GM23338 (cell line): ENCODE results near the gene KIAA0513. TPM values are rescaled to one million over a fixed set of nuclear protein-coding genes. Genes with fewer than 3 reads are reported as not detected.

Source experiments
- ATAC-seq: fragments of 200-7000 bp; cut with Tn5 transposase; 3 replicates; pipeline ENCODE4 v1.9.1; 2020
- DNase-seq: peaks from one replicate; pipeline ENCODE4 v3.0.0-alpha.2; 2015; ENCODE audit warnings: low spot score
- H2AFZ ChIP-seq: fragments of 200-600 bp; sonication (generic); 2 replicates; pipeline ENCODE4 v1.8.0; 2016; ENCODE audit warnings: antibody characterized with exemption, mild to moderate bottlenecking, moderate library complexity
- H3F3A ChIP-seq: fragments of 200-600 bp; sonication (generic); replicated peaks from 2 replicates; pipeline ENCODE4 v1.8.0; 2017; ENCODE audit warnings: antibody characterized with exemption, mixed run types, low read depth
- H3K27ac ChIP-seq: fragments of 200-600 bp; sonication (generic); 2 replicates; pipeline ENCODE4 v1.6.1; 2016; ENCODE audit warnings: low read depth
- H3K27me3 ChIP-seq: fragments of 200-600 bp; sonication (generic); 2 replicates; pipeline ENCODE4 v1.8.0; 2016; ENCODE audit warnings: mild to moderate bottlenecking, mixed run types, moderate library complexity; ENCODE audit not compliant: insufficient read depth
- H3K36me3 ChIP-seq: fragments of 200-600 bp; sonication (generic); 2 replicates; pipeline ENCODE4 v1.8.0; 2016; ENCODE audit warnings: mild to moderate bottlenecking; ENCODE audit not compliant: insufficient read depth
- H3K4me1 ChIP-seq: fragments of 200-600 bp; sonication (generic); 2 replicates; pipeline ENCODE4 v1.8.0; 2016; ENCODE audit warnings: mild to moderate bottlenecking, moderate library complexity; ENCODE audit not compliant: insufficient read depth
- H3K4me2 ChIP-seq: fragments of 200-600 bp; sonication (generic); 2 replicates; pipeline ENCODE4 v1.7.1; 2017; ENCODE audit warnings: mixed run types
- H3K4me3 ChIP-seq: fragments of 200-600 bp; sonication (generic); 2 replicates; pipeline ENCODE4 v1.6.1; 2016; ENCODE audit warnings: mixed run types
- H3K79me2 ChIP-seq: fragments of 200-600 bp; sonication (generic); replicated peaks from 2 replicates; pipeline ENCODE4 v1.8.0; 2017; ENCODE audit warnings: mild to moderate bottlenecking; ENCODE audit not compliant: insufficient read depth
- H3K9me2 ChIP-seq: fragments of 200-600 bp; sonication (generic); 2 replicates; pipeline ENCODE4 v1.8.0; 2017; ENCODE audit not compliant: insufficient read depth
- H4K20me1 ChIP-seq: fragments of 200-600 bp; sonication (generic); replicated peaks from 2 replicates; pipeline ENCODE4 v1.8.0; 2017; ENCODE audit warnings: mild to moderate bottlenecking; ENCODE audit not compliant: insufficient read depth
- H3K27ac Mint-ChIP-seq: 2 replicates; pipeline ENCODE4 v1.8.0; 2020; ENCODE audit warnings: inconsistent platforms, mild to moderate bottlenecking, moderate library complexity, mixed read lengths
- H3K27me3 Mint-ChIP-seq: 3 replicates; pipeline ENCODE4 v1.8.0; 2022; ENCODE audit warnings: low read depth, mild to moderate bottlenecking, moderate library complexity, mixed read lengths, inconsistent platforms; ENCODE audit not compliant: insufficient read depth, poor library complexity
- H3K36me3 Mint-ChIP-seq: 3 replicates; pipeline ENCODE4 v1.8.0; 2021; ENCODE audit warnings: low read depth, mild to moderate bottlenecking, inconsistent platforms, moderate library complexity, mixed read lengths
- H3K4me1 Mint-ChIP-seq: 3 replicates; pipeline ENCODE4 v1.8.0; 2020; ENCODE audit warnings: mild to moderate bottlenecking, inconsistent platforms, mixed read lengths
- H3K4me3 Mint-ChIP-seq: 3 replicates; pipeline ENCODE4 v1.8.0; 2021; ENCODE audit warnings: moderate library complexity, mild to moderate bottlenecking, inconsistent platforms, mixed read lengths
- H3K9me3 Mint-ChIP-seq: 3 replicates; pipeline ENCODE4 v1.8.0; 2020; ENCODE audit warnings: moderate library complexity, mild to moderate bottlenecking, inconsistent platforms, mixed read lengths
- CTCF ChIP-seq, 2 experiments: fragments of 200-600 bp in 1 of 2; sonication (generic) in 1 of 2; conservative IDR thresholded peaks; 2 replicates each; pipeline versions ENCODE4 v1.5.1 to v1.6.1; 2016 to 2017; ENCODE audit warnings: antibody characterized with exemption in 2 of 2, low read depth in 2 of 2, mild to moderate bottlenecking in 2 of 2, moderate library complexity in 1 of 2
- ETS1 ChIP-seq: IDR thresholded peaks from 2 replicates; pipeline ENCODE4 v1.6.1; 2016; ENCODE audit warnings: antibody characterized with exemption
- EZH2 ChIP-seq: fragments of 200-600 bp; sonication (generic); IDR thresholded peaks from one replicate; pipeline ENCODE4 v1.8.0; 2017; ENCODE audit warnings: antibody characterized with exemption, mild to moderate bottlenecking, low read depth; ENCODE audit not compliant: unreplicated experiment
- EZH2phosphoT487 ChIP-seq: fragments of 200-600 bp; sonication (generic); IDR thresholded peaks from one replicate; pipeline ENCODE4 v1.8.1; 2018; ENCODE audit warnings: antibody characterized with exemption; ENCODE audit not compliant: unreplicated experiment
- JUNB ChIP-seq: IDR thresholded peaks from one replicate; pipeline ENCODE4 v1.6.1; 2016; ENCODE audit warnings: antibody characterized with exemption; ENCODE audit not compliant: unreplicated experiment
- POLR2AphosphoS5 ChIP-seq: IDR thresholded peaks from 2 replicates; pipeline ENCODE4 v1.6.1; 2016; ENCODE audit warnings: antibody characterized with exemption, low read depth
- ZNF114 ChIP-seq: fragments of 250-450 bp; sonication (Bioruptor Pico); IDR thresholded peaks from 2 replicates; pipeline ENCODE4 v1.5.0; 2020; ENCODE audit warnings: mild to moderate bottlenecking, moderate library complexity
- polyA plus RNA-seq: library from polyadenylated mRNA; unstranded; fragments of >200 nt; fragmentation: Nextera tagmentation; extraction: Ambion mirVana; gene quantifications from 2 replicates; pipeline ENCODE4 v1.2.1, GENCODE V29; 2016
- total RNA-seq: library from RNA; depleted of rRNA; stranded (reverse); fragments of >200 nt; shearing (Covaris generic); gene quantifications from 2 replicates; pipeline ENCODE4 v1.2.3, GENCODE V29; 2014
- TF ChIP-seq, protein P1 (sequence below): fragments of 250-450 bp; sonication (Bioruptor Pico); IDR thresholded peaks from 2 replicates; pipeline ENCODE4 v1.5.0; 2020; ENCODE audit warnings: mild to moderate bottlenecking, moderate library complexity
- TF ChIP-seq, protein P2 (sequence below): IDR thresholded peaks from one replicate; pipeline ENCODE4 v1.6.1; 2018; ENCODE audit warnings: antibody characterized with exemption; ENCODE audit not compliant: unreplicated experiment

KIAA0513 gene
- total and polyA plus RNA-seq, 2 experiments from 2014 or later = 2.1 to 8.7 TPM

GRCh38 chr16:85045641-85046471 is 18.3 kb downstream of the KIAA0513 start (continued):
- TF ChIP-seq, protein P1, sequence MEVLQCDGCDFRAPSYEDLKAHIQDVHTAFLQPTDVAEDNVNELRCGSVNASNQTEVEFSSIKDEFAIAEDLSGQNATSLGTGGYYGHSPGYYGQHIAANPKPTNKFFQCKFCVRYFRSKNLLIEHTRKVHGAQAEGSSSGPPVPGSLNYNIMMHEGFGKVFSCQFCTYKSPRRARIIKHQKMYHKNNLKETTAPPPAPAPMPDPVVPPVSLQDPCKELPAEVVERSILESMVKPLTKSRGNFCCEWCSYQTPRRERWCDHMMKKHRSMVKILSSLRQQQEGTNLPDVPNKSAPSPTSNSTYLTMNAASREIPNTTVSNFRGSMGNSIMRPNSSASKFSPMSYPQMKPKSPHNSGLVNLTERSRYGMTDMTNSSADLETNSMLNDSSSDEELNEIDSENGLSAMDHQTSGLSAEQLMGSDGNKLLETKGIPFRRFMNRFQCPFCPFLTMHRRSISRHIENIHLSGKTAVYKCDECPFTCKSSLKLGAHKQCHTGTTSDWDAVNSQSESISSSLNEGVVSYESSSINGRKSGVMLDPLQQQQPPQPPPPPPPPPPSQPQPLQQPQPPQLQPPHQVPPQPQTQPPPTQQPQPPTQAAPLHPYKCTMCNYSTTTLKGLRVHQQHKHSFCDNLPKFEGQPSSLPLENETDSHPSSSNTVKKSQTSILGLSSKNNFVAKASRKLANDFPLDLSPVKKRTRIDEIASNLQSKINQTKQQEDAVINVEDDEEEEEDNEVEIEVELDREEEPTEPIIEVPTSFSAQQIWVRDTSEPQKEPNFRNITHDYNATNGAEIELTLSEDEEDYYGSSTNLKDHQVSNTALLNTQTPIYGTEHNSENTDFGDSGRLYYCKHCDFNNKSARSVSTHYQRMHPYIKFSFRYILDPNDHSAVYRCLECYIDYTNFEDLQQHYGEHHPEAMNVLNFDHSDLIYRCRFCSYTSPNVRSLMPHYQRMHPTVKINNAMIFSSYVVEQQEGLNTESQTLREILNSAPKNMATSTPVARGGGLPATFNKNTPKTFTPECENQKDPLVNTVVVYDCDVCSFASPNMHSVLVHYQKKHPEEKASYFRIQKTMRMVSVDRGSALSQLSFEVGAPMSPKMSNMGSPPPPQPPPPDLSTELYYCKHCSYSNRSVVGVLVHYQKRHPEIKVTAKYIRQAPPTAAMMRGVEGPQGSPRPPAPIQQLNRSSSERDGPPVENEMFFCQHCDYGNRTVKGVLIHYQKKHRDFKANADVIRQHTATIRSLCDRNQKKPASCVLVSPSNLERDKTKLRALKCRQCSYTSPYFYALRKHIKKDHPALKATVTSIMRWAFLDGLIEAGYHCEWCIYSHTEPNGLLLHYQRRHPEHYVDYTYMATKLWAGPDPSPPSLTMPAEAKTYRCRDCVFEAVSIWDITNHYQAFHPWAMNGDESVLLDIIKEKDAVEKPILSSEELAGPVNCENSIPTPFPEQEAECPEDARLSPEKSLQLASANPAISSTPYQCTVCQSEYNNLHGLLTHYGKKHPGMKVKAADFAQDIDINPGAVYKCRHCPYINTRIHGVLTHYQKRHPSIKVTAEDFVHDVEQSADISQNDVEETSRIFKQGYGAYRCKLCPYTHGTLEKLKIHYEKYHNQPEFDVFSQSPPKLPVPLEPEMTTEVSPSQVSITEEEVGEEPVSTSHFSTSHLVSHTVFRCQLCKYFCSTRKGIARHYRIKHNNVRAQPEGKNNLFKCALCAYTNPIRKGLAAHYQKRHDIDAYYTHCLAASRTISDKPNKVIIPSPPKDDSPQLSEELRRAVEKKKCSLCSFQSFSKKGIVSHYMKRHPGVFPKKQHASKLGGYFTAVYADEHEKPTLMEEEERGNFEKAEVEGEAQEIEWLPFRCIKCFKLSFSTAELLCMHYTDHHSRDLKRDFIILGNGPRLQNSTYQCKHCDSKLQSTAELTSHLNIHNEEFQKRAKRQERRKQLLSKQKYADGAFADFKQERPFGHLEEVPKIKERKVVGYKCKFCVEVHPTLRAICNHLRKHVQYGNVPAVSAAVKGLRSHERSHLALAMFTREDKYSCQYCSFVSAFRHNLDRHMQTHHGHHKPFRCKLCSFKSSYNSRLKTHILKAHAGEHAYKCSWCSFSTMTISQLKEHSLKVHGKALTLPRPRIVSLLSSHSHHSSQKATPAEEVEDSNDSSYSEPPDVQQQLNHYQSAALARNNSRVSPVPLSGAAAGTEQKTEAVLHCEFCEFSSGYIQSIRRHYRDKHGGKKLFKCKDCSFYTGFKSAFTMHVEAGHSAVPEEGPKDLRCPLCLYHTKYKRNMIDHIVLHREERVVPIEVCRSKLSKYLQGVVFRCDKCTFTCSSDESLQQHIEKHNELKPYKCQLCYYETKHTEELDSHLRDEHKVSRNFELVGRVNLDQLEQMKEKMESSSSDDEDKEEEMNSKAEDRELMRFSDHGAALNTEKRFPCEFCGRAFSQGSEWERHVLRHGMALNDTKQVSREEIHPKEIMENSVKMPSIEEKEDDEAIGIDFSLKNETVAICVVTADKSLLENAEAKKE (CRISPR knock-in tag) = no peak
- TF ChIP-seq ETS1 = no peak
- no peak for TF ChIP-seq CTCF (conservative IDR thresholded peaks at IDR 0.05; ENCODE audit: low read depth in 2 of 2)

DNA sequence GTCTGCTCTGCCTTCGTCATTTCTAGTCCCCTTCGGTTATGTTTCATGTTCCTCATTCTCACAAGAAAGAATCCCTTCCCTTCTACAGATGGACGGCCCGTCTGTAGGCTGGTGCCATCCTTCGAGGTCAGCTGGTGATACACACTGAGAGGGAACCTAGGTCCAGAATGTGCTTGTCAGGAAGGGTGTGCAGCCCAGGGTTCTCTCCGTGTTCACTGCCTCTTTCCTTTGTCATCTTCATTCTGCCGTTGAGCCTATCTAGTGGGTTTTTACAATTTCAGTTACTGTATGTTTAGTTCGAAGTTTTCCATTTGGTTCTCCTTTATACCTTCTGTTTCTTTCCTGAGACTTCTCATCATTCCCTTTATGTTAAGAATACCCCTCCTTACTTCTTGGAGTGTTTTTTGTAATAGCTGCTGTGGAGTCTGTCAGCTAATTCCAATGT is 18.9 kb downstream of the KIAA0513 start:
- no peak for ATAC-seq
- no peaks in the 10 kb centered on the region for H3K9me2 ChIP-seq
- peaks cover 5% of the 10 kb centered on the region for H3K27me3 Mint-ChIP-seq
- no peaks in the 10 kb centered on the region; the same call in 1 of the 3 replicates for H3K4me1 Mint-ChIP-seq
- H3K27ac Mint-ChIP-seq = no peak overlapping the region
- no peaks in the 10 kb centered on the region for H3K79me2 ChIP-seq
- no peaks in the 10 kb centered on the region for H3K36me3 ChIP-seq
- no peak for DNase-seq
- no peak overlapping the region for H3K4me3 ChIP-seq
- no peaks in the 10 kb centered on the region for H3K27me3 ChIP-seq
- H4K20me1 ChIP-seq = no peaks in the 10 kb centered on the region; the same call in 1 of the 2 replicates
- H3K4me3 Mint-ChIP-seq = no peak overlapping the region
- H3K4me2 ChIP-seq = no peak overlapping the region
- no peak overlapping the region for H2AFZ ChIP-seq
- H3K9me3 Mint-ChIP-seq = no peaks in the 10 kb centered on the region
- no peaks in the 10 kb centered on the region for H3K36me3 Mint-ChIP-seq
- no peaks in the 10 kb centered on the region for H3F3A ChIP-seq
- H3K27ac ChIP-seq = no peak overlapping the region
- H3K4me1 ChIP-seq = no peaks in the 10 kb centered on the region
- TF ChIP-seq EZH2 (no peak), JUNB (no peak), ETS1 (no peak), POLR2AphosphoS5 (no peak), ZNF114 (CRISPR knock-in tag) (no peak), EZH2phosphoT487 (no peak)
- TF ChIP-seq, protein P2, sequence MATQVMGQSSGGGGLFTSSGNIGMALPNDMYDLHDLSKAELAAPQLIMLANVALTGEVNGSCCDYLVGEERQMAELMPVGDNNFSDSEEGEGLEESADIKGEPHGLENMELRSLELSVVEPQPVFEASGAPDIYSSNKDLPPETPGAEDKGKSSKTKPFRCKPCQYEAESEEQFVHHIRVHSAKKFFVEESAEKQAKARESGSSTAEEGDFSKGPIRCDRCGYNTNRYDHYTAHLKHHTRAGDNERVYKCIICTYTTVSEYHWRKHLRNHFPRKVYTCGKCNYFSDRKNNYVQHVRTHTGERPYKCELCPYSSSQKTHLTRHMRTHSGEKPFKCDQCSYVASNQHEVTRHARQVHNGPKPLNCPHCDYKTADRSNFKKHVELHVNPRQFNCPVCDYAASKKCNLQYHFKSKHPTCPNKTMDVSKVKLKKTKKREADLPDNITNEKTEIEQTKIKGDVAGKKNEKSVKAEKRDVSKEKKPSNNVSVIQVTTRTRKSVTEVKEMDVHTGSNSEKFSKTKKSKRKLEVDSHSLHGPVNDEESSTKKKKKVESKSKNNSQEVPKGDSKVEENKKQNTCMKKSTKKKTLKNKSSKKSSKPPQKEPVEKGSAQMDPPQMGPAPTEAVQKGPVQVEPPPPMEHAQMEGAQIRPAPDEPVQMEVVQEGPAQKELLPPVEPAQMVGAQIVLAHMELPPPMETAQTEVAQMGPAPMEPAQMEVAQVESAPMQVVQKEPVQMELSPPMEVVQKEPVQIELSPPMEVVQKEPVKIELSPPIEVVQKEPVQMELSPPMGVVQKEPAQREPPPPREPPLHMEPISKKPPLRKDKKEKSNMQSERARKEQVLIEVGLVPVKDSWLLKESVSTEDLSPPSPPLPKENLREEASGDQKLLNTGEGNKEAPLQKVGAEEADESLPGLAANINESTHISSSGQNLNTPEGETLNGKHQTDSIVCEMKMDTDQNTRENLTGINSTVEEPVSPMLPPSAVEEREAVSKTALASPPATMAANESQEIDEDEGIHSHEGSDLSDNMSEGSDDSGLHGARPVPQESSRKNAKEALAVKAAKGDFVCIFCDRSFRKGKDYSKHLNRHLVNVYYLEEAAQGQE = no peak
